Stimulated activated CD4-positive, alpha-beta T cell treated with anti-CD3 and anti-CD28 coated beads, Interleukin-1b, Interleukin-23, amount 100 ng/mL, for 24 hours (primary cell): ENCODE data around the gene PEA15.

ENCODE experiments used
- DNase-seq, 4 experiments: peaks; one replicate each; pipeline ENCODE4 v3.0.0-alpha.2; 2020; ENCODE audit warnings: low read depth in 4 of 4, low spot score in 1 of 4

The PEA15 gene

GRCh38 chr1:160236806-160237205 lies 31.6 kb downstream of the PEA15 start:
- no peak for DNase-seq

GRCh38 chr1:160237558-160237957 lies 32.4 kb downstream of the PEA15 start:
- DNase-seq: no peak

- DNase-seq: no peak
These were observed 33.2 kb downstream of the PEA15 start for GRCh38 chr1:160238408-160238807.

- DNase-seq: no peak
These were observed 34.6 kb downstream of the PEA15 start for GRCh38 chr1:160239582-160240299.

GRCh38 chr1:160243767-160244166 lies 38.6 kb downstream of the PEA15 start:
- no peak for DNase-seq

- no peak for DNase-seq
These were observed 39.0 kb downstream of the PEA15 start for GRCh38 chr1:160244209-160244608.

GRCh38 chr1:160245434-160245833 lies 40.2 kb downstream of the PEA15 start:
- no peak for DNase-seq

- DNase-seq: no peak
These were observed 41.9 kb downstream of the PEA15 start for GRCh38 chr1:160247053-160247452.

GRCh38 chr1:160251011-160251410 lies 45.8 kb downstream of the PEA15 start:
- DNase-seq: no peak

- peak in 2 of 4 experiments; percentile 14 for DNase-seq
These were observed 46.7 kb downstream of the PEA15 start for GRCh38 chr1:160251687-160252526.

- DNase-seq: no peak
These were observed 50.7 kb downstream of the PEA15 start for GRCh38 chr1:160255781-160256300.

GRCh38 chr1:160256396-160257046 lies 51.3 kb downstream of the PEA15 start:
- DNase-seq: no peak

- DNase-seq: no peak
These were observed 52.3 kb downstream of the PEA15 start for GRCh38 chr1:160257411-160258015.

- DNase-seq: no peak
These were observed 53.1 kb downstream of the PEA15 start for GRCh38 chr1:160258177-160258798.

- no peak for DNase-seq
These were observed 55.5 kb downstream of the PEA15 start for GRCh38 chr1:160260406-160261382.

- DNase-seq: peak; percentile 36 to 59 (median 45)
These were observed 56.3 kb downstream of the PEA15 start for GRCh38 chr1:160261556-160261892.

- peak; percentile 90 to 98 (median 94) for DNase-seq
These were observed 57.0 kb downstream of the PEA15 start, which contains the start of gene DCAF8 for GRCh38 chr1:160261893-160262794. Gene DCAF8 (minus strand): TSS chr1:160262549. CDS start chr1:160244008, 18,541 bp downstream.

- no peak for DNase-seq
These were observed 59.7 kb downstream of the PEA15 start for GRCh38 chr1:160264795-160265307.
